ENCODE measurements around the gene S100A12.
A peak's percentile ranks its signal among the peaks of the same experiment; 100 is the strongest.
"Not testable (repeated sequence)": the region's sequence is repeated elsewhere in the genome, so short reads cannot be mapped to it uniquely, and the experiment has no call there.

Gene S100A12

DNA sequence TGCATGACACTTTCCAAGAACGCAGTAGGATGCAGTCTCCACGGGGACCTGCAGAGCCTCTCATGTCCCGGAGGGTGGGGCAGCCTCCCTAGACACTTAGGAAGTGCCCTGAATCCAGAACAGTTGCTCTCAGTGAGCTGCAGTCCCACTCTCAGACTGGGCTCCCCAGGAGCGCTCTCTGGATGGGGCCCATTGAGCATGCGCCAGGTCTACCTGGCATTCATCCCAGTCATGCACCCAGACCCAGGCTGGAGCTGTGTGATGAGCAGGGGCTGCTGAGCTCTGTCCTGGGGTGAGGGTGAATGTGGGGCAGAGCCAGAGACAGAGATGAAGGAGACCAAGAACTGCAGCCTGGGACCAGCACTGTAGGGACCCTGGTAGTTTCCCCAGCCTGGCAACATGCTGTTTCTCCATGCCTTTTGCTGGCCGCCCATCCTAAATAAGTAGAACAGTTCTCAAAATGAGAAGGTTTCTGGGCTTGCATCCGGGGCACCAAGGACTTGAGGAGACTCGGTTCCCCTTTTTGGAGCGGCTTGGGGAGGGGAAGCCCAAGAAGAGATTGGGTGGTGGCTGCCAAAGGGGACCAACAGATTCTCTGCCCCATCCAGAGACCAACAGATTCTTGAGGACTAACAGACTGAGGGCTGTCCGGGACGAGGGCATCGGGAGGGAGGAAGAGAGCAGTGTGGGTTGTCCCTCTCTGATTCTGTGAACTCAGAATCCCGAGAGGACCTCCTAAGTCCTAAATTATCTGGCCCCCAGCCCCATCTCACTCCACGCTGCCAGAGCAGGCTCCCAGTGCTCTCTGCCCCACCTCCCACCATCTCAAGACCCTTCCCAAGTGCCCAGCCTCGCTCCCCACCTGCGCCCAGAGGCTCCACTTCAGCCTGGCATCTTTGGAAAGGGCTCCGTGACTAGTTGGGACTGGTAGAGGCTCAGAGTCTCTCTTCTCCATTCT lies 25.8 kb downstream of the S100A12 start:
- DNase-seq = no peak

DNA sequence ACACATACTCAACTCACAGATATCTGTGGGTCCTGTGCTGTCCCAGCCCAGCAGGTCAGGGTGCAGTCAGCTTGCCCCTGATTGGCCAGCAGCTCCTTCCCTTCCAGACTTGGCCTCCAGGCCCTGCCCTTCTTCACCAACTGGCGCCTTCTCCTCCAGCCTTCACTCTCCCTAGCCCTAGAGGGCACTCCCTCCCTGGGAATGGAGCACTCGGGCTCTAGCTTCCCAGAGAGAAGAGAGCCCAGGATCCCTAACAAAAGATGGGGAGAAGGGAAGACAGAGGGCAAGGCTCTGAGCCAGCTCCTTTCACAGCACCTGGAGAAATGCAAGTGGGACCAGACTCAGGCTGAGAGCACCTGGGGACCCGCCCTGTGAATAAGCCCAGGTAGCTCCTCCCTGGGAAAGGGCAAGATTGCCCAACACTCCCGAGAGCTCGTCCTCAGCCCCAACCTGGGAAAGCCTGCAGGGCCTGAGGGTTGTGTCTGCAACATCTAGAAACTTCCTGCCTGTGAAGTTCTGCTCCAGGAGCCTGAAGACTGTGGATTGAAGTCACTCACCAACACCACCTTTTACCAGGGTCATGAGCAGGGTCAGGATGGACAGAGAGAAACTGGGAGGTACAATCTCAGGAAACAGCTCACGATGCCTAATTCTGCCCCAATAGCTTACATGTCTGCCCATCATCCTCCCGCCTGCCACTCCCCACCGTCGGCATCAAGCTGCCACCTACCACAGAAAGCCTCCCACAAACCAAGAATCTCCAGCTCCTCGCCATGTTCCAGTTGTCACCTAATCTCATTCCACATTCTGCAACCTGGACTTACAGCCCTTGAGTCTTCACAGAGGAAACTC lies 26.7 kb downstream of the S100A12 start, which contains the start of gene PGLYRP4:
PGLYRP4 (minus strand) TSS at position 331 of the 852 bp plus-strand sequence. CDS start 909 bp downstream, outside the sequence.
- no peak for DNase-seq

DNA sequence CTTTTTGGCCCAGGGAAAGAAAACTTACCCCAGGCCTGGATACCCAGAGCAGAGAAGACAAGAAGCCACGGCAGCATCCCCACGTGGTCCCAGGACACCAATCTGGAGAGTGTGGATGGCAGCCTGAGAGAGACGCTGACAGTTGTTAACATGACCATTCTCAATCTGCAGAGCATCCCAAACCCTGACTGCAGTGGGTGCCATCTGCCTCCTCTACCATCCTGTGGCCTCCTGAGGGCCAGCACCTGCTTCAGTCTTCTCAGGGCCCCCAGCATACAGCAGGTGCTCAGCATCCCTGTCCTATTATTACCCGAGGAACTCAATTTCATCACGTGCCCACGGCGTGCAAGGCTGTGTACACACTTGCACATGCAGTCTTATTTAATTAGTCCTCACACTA lies 27.6 kb downstream of the S100A12 start:
- no peak for DNase-seq

DNA sequence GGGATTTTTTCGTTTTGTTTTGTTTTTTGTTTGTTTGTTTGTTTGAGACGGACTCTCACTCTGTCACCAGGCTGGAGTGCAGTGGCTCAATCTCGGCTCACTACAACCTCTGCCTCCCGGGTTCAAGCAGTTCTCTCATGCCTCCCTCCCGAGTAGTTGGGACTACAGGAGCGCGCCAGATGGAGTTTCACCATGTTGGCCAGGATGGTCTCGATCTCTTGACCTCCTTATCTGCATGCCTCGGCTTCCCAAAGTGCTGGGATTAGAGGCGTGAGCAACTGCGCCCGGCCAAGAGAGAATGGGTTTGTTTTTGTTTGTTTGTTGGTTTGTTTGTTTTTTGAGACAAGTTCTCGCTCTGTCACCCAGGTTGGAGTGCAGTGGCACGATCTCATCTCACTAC lies 28.4 kb downstream of the S100A12 start:
- DNase-seq = not testable (repeated sequence)

DNA sequence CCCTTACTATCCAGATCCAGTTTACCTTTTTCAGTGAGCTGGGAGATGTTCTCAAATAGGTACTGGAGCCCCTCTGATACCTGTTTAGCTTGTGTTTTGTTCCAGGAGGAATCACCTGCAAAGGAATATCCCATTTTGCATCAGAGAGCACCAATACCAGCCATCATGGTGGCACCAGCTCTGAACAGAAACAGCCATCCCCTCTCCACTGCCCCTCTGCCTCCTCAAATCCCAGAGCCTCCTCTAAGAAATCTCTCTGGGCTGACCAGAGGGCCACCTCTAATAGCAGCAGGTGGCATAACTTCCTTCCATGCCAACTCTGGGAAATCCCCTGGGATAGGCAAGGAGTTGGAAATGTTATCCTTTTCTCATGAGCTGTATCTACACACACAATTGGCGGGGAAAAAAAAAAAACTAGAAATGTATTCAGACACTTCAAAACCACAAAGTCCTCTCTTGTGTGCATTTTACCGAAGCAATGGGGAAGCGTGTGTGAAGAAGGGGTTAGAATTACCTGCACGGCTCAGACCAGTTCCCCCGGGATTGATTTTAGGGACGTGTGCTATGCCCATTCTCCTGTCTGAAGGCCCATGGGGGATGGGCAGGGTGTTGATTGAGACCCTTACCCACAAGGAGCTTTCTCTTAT lies 29.2 kb downstream of the S100A12 start:
- DNase-seq = no peak

DNA sequence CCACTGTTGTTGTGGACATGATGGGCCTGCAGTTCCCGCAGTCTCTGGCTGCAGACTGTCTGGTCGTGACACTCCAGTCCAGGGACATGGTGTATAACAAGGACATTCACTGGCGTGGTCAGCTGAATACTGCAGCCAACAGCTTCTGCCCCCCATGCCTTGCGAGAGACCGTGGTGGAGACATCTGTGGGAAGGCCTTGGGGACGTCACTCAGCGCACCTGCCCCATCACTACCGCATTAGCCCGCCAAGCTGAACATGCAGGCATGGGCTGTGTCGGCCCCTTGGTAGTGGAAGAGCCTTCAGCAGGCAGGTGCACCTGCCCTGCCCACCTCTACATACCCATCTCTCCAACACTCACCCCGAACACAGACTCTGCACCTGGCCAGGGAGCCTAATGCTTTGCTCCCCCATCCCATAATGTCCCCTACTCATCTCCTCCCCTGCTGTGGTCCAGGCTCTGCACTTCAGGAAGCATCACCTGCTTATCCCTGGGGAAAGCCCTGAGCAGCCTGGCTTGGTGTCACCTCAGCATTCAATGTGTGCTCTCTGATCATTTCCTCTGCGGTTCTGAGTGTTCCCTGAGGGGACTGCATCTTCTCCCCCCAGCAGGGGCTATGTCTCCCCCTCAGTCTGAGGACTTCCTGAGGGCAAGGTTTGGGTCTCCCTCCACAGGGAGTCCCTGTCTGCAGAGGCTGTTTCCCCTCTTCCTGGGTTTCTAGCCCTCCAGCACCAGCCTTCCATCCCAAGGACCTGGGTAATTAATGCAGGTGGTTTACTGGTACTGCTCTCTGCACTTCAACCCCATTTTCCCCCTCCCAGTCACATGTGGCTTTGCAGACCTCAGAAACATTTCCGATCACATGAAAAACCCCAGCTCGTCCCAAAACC lies 30.0 kb downstream of the S100A12 start:
- no peak for DNase-seq

DNA sequence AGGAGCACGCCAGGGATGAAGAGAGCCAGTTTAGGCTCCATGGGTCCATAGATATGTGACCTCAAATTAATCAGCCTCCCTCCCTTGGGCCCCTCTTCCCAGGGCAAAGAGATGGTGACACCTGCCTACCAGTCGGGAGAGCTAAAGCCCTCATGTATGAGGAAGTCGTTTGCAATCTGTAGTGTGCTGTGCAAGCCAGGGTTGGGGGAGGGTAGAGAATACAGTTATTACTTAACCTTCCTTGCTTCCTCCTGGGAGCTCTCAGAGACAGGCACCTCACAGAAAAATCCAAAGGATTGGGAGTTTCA lies 30.7 kb downstream of the S100A12 start:
- DNase-seq = peak; percentile 77 to 80

DNA sequence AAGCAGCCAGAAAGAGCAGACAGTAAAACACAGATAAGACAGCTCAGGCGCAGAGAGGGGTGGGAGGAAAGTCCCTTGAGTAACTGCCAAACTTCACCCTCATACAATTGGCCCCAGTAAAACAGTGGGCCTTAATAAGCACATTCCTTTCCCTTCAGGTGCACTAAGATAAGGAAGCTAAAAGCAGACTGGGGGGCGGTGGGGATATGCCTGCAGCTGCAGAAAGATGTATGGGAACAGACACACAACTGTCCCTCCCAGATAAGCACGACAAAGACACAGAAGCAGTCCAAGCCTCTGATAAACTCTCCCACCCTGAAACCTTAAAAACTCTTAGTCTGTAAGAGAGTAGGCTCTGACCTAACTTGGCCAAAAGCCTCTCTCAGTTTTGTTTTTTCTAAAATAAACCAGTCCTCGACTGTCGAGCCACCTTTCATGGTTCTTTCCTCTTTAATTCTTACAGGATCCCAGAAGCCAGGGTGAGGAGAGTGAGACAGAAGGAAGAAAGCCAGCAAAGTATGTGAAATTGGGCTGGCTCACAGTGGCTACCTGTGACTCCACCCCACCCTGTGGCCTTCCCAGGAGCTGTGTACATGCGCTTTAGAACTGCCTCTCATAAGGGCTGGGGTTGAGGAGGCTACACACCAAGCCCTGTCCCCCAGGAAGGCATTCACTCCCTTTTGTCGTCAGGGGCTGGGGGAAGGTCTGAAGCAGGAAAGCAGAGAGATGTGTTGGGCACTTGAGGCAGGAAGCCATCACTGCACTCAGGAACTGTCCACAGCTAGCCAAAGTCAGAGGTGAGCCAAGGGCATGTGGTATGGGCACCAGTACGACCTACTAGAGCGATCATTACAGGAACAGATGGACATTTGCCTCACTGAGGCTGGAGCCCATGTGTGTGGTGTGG lies 31.4 kb downstream of the S100A12 start:
- no peak for DNase-seq

DNA sequence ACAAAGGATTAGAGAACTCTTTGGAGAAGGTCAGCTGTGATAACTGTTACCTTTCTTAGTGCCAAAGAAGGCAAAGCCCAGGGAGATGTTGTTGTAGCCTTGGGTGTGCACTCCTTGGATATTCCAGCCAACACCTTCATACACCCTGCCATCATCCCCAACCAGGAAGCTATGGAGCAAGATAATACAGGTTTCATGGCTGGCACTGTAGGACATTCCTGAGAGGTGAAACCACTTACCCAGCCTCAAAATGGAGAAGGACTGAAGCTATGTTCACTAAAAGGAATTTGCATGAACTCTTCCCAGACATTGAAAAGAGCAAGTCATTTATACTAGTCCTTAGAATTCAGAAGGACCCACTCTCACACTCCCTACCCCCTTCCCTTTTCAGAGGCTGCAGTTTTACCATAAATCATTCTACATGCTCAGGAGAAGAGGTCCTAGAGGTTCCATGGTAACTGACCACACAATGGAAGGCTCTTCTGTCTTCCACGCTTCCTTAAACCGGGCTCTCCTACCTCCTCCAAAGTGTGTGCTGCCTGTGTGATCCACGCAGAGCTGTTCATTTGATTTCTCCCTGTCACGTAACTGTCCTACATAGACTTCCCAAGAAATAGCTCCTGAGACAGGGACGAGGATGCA lies 32.3 kb downstream of the S100A12 start:
- DNase-seq = no peak

DNA sequence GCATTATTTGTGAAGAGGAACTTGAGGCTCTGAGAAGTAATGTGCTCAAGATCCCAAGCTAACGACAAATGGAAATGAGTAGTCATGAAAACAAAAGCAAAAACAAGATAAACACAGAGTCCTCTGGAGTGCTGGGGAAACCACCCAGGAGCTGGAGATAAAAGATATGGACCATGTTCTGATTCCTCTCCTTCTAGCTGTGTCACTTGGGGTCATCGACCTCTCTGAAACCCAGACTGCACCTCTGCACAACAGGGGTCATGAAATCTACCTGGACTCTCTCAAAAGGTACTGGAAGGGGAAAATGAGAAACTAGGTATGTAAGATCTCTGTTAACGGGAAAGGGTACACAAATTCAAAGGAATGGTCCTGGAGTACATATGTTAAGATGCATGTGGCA lies 33.2 kb downstream of the S100A12 start:
- no peak for DNase-seq

DNA sequence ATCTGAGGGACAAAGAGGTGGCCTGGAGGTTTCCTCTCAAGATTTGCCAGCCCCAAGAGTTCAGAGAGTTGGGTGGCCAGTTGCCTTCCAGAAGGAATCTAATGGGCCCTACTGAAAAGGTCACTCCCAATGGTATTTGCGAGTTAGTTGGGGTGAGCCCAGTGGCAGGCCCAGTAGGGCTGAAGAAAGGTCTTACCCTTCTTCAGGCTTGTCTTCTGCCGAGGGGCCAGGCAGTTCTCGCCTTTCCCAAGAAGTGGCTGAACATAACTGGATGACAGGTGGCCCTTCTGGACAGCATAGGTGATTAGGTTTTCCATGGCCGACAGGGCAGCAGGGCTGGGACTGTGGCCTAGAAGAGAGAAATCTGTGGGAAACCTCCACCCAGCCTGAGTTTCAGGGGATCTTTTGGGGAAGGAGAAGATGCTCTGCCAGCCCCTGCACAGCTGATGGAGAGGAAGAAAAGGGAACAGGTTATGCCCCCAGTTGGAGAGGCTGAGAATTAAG lies 33.9 kb downstream of the S100A12 start:
- no peak for DNase-seq

DNA sequence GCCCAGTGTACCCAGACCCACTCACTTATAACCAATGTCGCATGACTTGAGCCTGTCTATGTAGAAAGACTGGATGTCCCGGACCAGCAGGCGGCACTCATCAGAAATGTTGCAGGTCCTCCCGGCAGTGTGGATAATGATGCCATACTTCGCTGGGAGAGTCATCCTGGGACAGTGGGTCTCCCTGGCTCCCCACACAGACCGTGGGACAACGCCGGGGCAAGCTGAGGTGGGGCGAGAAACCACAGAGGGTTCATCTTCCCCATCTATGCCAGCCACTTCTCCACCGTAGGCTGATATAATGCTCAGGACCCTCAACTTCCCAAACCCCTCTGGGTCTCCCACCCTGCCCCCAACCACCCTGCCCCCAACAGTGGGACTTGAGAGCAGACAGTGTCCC lies 35.1 kb downstream of the S100A12 start:
- DNase-seq = no peak

DNA sequence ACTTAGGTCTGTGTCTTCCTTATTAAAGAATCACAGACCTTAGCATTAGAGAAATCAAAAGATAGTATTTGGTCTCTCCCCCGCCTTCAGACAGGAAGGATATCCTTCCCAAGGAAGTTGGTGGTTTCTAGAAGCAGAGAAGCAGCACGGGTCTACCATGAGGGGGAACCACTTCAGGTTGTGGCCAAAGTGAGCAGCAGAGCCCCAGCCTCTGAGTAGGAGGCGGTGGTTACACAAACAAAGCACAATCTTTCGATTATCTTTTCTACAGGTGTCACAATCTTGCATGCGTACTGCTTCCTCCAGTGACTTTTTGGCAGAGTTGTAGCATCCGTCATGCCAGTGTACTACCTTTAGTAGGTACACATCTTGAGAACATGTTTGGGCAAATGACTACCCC lies 35.6 kb downstream of the S100A12 start:
- DNase-seq = peak; percentile 36 to 69

DNA sequence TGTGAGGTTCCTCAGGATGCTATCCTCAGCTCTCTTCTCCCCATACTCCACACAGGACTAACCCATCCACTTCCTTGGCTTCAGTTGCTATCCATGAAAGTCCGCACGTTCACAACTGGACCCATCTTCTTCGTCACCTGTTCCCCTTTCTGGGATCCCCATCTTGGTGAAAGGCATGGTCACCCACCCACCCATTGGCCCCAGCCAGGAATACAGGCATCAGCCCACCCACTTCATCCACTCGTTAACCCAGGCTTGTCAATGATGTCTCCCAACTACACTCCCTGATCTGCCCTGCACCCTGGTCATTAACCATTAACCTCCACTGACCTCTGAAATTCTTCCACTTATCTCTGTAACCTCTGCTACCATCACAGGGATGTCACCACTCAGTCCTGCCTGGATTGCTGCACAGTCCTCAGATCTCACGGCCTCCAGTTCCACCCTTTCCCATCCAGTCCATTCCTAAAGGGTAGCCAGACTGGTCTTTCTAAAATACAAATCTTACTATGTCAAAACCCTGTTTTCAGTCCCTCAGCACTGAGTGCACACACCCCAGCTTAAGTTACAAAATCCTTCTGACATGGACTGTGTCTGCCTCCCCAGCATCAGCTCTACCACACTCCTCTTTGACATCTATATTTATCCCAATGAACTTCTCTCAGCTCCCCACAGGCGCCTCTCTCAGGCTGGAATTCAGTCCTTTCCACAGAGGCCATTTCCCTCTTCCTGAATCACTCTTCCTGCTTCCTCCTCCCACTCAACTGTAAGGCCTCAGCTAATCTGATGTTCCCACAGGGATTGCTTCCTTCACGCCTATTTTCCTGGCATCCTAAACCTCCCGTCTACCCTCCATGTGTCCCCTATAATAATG lies 37.2 kb downstream of the S100A12 start:
- no peak for DNase-seq

DNA sequence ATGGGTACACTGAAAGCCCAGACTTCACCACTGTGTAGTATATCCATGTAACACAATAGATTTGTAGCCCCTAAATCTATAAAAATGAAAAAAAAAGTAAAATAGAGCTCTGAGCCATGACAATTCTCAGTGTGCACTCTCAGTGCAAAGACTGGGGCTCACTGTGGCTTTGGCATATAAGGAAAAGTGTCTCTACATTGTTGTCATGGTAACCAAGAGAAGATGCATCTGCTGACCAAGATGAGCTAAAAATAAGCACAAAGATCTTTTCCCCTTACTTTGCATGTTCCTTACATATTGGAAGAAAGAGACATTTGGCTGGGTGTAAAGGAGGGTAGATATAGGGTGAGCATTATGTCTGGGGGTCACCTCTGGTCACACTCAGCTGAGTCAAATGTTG lies 38.8 kb downstream of the S100A12 start:
- DNase-seq = no peak

DNA sequence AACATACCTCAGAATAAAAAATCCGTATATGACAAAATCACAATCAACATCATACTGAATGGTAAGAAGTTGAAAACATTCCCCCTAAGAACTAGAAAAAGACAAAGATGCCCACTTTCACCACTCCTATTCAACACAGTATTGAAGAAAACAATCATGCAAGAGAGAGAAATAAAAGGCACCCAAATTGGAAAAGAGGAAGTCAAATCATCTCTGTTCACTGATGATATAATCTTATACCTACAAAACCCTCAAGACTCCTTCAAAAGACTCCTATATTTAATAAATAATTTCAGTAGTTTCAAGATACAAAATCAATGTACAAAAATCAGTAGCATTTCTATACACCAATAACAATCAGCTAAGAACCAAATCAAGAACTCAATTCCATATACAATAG lies 41.5 kb downstream of the S100A12 start:
- DNase-seq = no peak

DNA sequence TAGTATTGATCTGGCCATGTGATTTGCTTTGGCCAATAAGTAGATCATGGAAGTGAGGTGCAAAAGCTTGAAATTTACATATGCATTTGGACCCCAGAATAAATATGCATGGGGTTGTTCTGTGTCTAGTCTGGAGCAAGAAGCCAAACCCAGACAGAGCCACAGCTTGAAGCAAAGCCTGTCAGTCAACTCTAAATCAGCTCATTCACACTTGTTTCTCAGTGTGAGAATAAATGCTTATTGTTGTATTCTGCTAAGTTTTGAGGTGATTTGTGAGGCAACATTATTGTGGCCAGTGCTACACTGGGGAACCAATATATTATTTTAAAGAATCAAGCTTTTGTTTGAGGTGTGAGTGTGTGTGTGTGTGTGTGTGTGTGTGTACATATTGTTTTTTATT lies 50.5 kb downstream of the S100A12 start:
- DNase-seq = no peak
